WI38 (cell line): ENCODE results near the gene SMCR8.
"Not testable (repeated sequence)": the region's sequence is repeated elsewhere in the genome, so short reads cannot be mapped to it uniquely, and the experiment has no call there.

Experiments used
- H3K4me3 ChIP-seq: 2 replicates; pipeline ENCODE4 v1.5.1; 2011; ENCODE audit warnings: low read depth, mild to moderate bottlenecking, control low read depth, low read length
- CTCF ChIP-seq: IDR thresholded peaks from 2 replicates; pipeline ENCODE4 v1.5.1; 2012; ENCODE audit warnings: low read depth, mild to moderate bottlenecking, control low read depth, low read length

Gene SMCR8

GRCh38 chr17:18332909-18333489 is 17.9 kb downstream of the SMCR8 start:
- TF ChIP-seq CTCF, result no peak
- no peak overlapping the region for H3K4me3 ChIP-seq

- not testable (repeated sequence) for H3K4me3 ChIP-seq
These were observed 23.1 kb downstream of the SMCR8 start for GRCh38 chr17:18338158-18338557.

GRCh38 chr17:18339933-18340332 is 24.8 kb downstream of the SMCR8 start:
- TF ChIP-seq CTCF, result no peak
- no peak overlapping the region for H3K4me3 ChIP-seq

- no peak overlapping the region for H3K4me3 ChIP-seq
These were observed 28.9 kb downstream of the SMCR8 start for GRCh38 chr17:18344021-18344420.

GRCh38 chr17:18353541-18353940 is 38.4 kb downstream of the SMCR8 start:
- TF ChIP-seq CTCF, result no peak
- no peak overlapping the region for H3K4me3 ChIP-seq

More at GRCh38 chr17:18344021-18344420, 28.9 kb downstream of the SMCR8 start:
- no peak for TF ChIP-seq CTCF

- H3K4me3 ChIP-seq, result no peak overlapping the region
- no peak for TF ChIP-seq CTCF
These were observed 41.5 kb downstream of the SMCR8 start for GRCh38 chr17:18356624-18357023.

GRCh38 chr17:18360518-18360917 is 45.4 kb downstream of the SMCR8 start:
- no peak overlapping the region for H3K4me3 ChIP-seq
- TF ChIP-seq CTCF, result no peak
